CD14-positive monocyte (primary cell): ENCODE data around the gene GLDC. TPM values are rescaled to one million over a fixed set of nuclear protein-coding genes. Genes with fewer than 3 reads are reported as not detected.

ENCODE experiments used
- DNase-seq, 3 donors: peaks; one replicate each; pipeline ENCODE4 v3.0.0-alpha.2; 2011 to 2022
- H2AFZ ChIP-seq: 2 replicates; pipeline ENCODE4 v1.6.0; 2012; ENCODE audit warnings: mild to moderate bottlenecking, low read depth, low read length, inconsistent platforms; ENCODE audit not compliant: insufficient read depth, poor library complexity, severe bottlenecking
- H3K27ac ChIP-seq, 2 donors: 1 replicate in 1 of 2; 2 replicates in 1 of 2; pipeline ENCODE4 v1.5.1; 2012 to 2013; ENCODE audit warnings: low read length in 2 of 2, control low read depth in 1 of 2, inconsistent platforms in 1 of 2, low read depth in 1 of 2, mild to moderate bottlenecking in 1 of 2
- H3K27me3 ChIP-seq, 2 donors: one replicate each; pipeline versions ENCODE4 v1.6.0 to v1.6.1; 2011 to 2013; ENCODE audit warnings: low read length in 2 of 2; ENCODE audit not compliant: control insufficient read depth in 2 of 2, insufficient read depth in 2 of 2
- H3K36me3 ChIP-seq, 2 donors: replicated peaks in 1 of 2; 1 replicate in 1 of 2; 2 replicates in 1 of 2; pipeline versions ENCODE4 v1.5.1 to v1.6.1; 2012 to 2013; ENCODE audit warnings: low read length in 2 of 2, control low read depth in 1 of 2, inconsistent platforms in 1 of 2, mild to moderate bottlenecking in 1 of 2; ENCODE audit not compliant: insufficient read depth in 2 of 2, control insufficient read depth in 1 of 2
- H3K4me1 ChIP-seq, 2 donors: 1 replicate in 1 of 2; 2 replicates in 1 of 2; pipeline versions ENCODE4 v1.5.1 to v1.6.1; 2012 to 2013; ENCODE audit warnings: low read length in 2 of 2, control low read depth in 1 of 2, inconsistent platforms in 1 of 2, mild to moderate bottlenecking in 1 of 2, moderate library complexity in 1 of 2; ENCODE audit not compliant: insufficient read depth in 2 of 2, control insufficient read depth in 1 of 2
- H3K4me2 ChIP-seq: replicated peaks from 2 replicates; pipeline ENCODE3; 2012; ENCODE audit warnings: low read length, moderate library complexity, mild to moderate bottlenecking; ENCODE audit not compliant: poor library complexity, severe bottlenecking; ENCODE audit errors: extremely low read depth
- H3K4me3 ChIP-seq, 3 experiments: fragments of 200-600 bp in 1 of 3; sonication (generic) in 1 of 3; replicated peaks in 1 of 3; 1 replicate in 2 of 3; 2 replicates in 1 of 3; pipeline ENCODE4 v1.5.1; 2011 to 2013; ENCODE audit warnings: low read length in 3 of 3, mild to moderate bottlenecking in 3 of 3, control low read depth in 2 of 3, low read depth in 2 of 3, inconsistent platforms in 1 of 3, moderate library complexity in 1 of 3
- H3K79me2 ChIP-seq: 2 replicates; pipeline ENCODE4 v1.6.0; 2012; ENCODE audit warnings: mild to moderate bottlenecking, control low read depth, inconsistent platforms, low read length, moderate library complexity; ENCODE audit not compliant: insufficient read depth
- H3K9ac ChIP-seq: 2 replicates; pipeline ENCODE4 v1.6.0; 2017; ENCODE audit warnings: low read length, mild to moderate bottlenecking; ENCODE audit not compliant: insufficient read depth, poor library complexity, severe bottlenecking
- H3K9me3 ChIP-seq, 2 donors: replicated peaks in 1 of 2; 1 replicate in 1 of 2; 2 replicates in 1 of 2; pipeline versions ENCODE4 v1.5.1 to v1.6.1; 2012 to 2013; ENCODE audit warnings: low read length in 2 of 2, control low read depth in 1 of 2; ENCODE audit not compliant: control insufficient read depth in 1 of 2, insufficient read depth in 1 of 2
- H4K20me1 ChIP-seq: 2 replicates; pipeline ENCODE4 v1.6.0; 2012; ENCODE audit warnings: mild to moderate bottlenecking, low read length, control low read depth, moderate library complexity; ENCODE audit not compliant: insufficient read depth
- H3K27ac Mint-ChIP-seq, 7 donors: one replicate each; pipeline ENCODE4 v1.8.0; 2020; ENCODE audit warnings: mild to moderate bottlenecking in 7 of 7, mixed read lengths in 7 of 7, moderate library complexity in 6 of 7, inconsistent platforms in 2 of 7
- H3K27me3 Mint-ChIP-seq, 3 donors: one replicate each; pipeline ENCODE4 v1.8.0; 2021 to 2022; ENCODE audit warnings: low read depth in 3 of 3, mild to moderate bottlenecking in 3 of 3, mixed read lengths in 3 of 3, moderate library complexity in 3 of 3, inconsistent platforms in 1 of 3
- H3K36me3 Mint-ChIP-seq, 2 donors: one replicate each; pipeline ENCODE4 v1.8.0; 2020; ENCODE audit warnings: mixed read lengths in 2 of 2, inconsistent platforms in 1 of 2, mild to moderate bottlenecking in 1 of 2
- H3K4me1 Mint-ChIP-seq: one replicate; pipeline ENCODE4 v1.8.0; 2020; ENCODE audit warnings: mild to moderate bottlenecking, mixed read lengths
- H3K4me3 Mint-ChIP-seq, 2 donors: one replicate each; pipeline ENCODE4 v1.8.0; 2020; ENCODE audit warnings: mild to moderate bottlenecking in 2 of 2, mixed read lengths in 2 of 2, moderate library complexity in 1 of 2
- H3K9me3 Mint-ChIP-seq, 7 donors: one replicate each; pipeline ENCODE4 v1.8.0; 2020 to 2022; ENCODE audit warnings: mixed read lengths in 7 of 7, mild to moderate bottlenecking in 6 of 7, moderate library complexity in 6 of 7, inconsistent platforms in 2 of 7
- CTCF ChIP-seq: fragments of 200-600 bp; IDR thresholded peaks from one replicate; pipeline ENCODE4 v1.8.0; 2022; ENCODE audit warnings: antibody characterized with exemption, mild to moderate bottlenecking
- WGBS: methylation state at CpG from one replicate; pipeline ENCODE4 v1.1.5; 2013; ENCODE audit warnings: missing lambda C conversion rate; ENCODE audit not compliant: insufficient coverage; 5-methylcytosine and 5-hydroxymethylcytosine counted together
- intact Hi-C, 2 donors: fragments of 100-400 bp; cut with micrococcal nuclease; formaldehyde crosslinking; loops; one replicate each; pipeline versions ENCODE4 v1.15.0 to v1.15.1; 2023
- polyA plus RNA-seq, 3 donors: library from polyadenylated mRNA; depleted of rRNA in 1 of 3; unstranded in 2 of 3; stranded (reverse) in 1 of 3; fragments of 300-500 nt in 2 of 3; fragments of >200 nt in 1 of 3; fragmentation: Illumina TruSeq in 2 of 3; gene quantifications; 1 replicate in 2 of 3; 2 replicates in 1 of 3; pipeline ENCODE4 v1.2.3, GENCODE V29; 2012 to 2021

GLDC gene
- polyA plus RNA-seq, 3 donors, result not detected

DNA sequence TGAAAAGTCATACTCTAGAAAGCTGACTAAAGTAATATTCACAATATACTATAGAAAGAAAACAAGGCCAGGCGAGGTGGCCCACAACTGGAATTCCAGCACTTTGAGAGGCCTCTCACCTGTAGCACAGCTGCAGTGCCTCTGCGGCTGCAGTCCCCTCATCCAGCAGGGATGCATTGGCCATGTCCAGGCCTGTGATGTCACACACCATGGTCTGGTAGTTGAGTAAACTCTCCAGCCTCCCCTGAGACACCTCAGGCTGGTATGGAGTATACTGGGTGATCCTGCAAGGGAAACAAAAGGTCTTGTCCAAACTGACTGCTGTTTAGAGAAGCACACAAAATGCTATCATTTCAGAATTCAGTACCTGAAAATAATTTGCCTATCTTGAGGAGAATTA lies 35.5 kb downstream of the GLDC start:
- DNase-seq, result no peak
- no peak overlapping the region for H3K4me2 ChIP-seq
- H3K36me3 ChIP-seq, result no peaks in the 10 kb centered on the region
- H3K79me2 ChIP-seq, result no peaks in the 10 kb centered on the region
- H3K27ac ChIP-seq, result no peak overlapping the region
- Mint-ChIP-seq H3K9me3 (peaks cover 0 to 3% (median 0%) of the 10 kb centered on the region in 7 donors), H3K4me1 (no peaks in the 10 kb centered on the region), H3K4me3 (no peak overlapping the region), H3K36me3 (no peaks in the 10 kb centered on the region), H3K27ac (no peak overlapping the region), H3K27me3 (peaks cover 3 to 10% (median 3%) of the 10 kb centered on the region in 3 donors)
- H3K4me1 ChIP-seq, result no peaks in the 10 kb centered on the region
- no peak overlapping the region for H2AFZ ChIP-seq
- H3K9me3 ChIP-seq, result no peaks in the 10 kb centered on the region
- no peak overlapping the region for H3K9ac ChIP-seq
- H3K27me3 ChIP-seq, result no peaks in the 10 kb centered on the region
- intact Hi-C loops, result no loop called here
- TF ChIP-seq CTCF, result no peak
- H4K20me1 ChIP-seq, result no peaks in the 10 kb centered on the region
- no peak overlapping the region for H3K4me3 ChIP-seq
- WGBS, result no CpG with 5 or more reads among the region's 2 CpGs

GRCh38 chr9:6609497-6610016 lies 36.0 kb downstream of the GLDC start:
- WGBS, result 91% methylated on average over 7 of the region's 11 CpGs
- intact Hi-C loops, result no loop called here
- Mint-ChIP-seq H3K27ac (no peak overlapping the region), H3K4me1 (no peaks in the 10 kb centered on the region), H3K9me3 (peaks cover 0 to 3% (median 0%) of the 10 kb centered on the region in 7 donors), H3K36me3 (no peaks in the 10 kb centered on the region), H3K4me3 (no peak overlapping the region), H3K27me3 (peaks cover 3 to 10% (median 3%) of the 10 kb centered on the region in 3 donors)
- no peaks in the 10 kb centered on the region for H3K79me2 ChIP-seq
- H3K36me3 ChIP-seq, result no peaks in the 10 kb centered on the region
- H2AFZ ChIP-seq, result no peak overlapping the region
- TF ChIP-seq CTCF, result no peak
- no peak overlapping the region for H3K9ac ChIP-seq
- no peaks in the 10 kb centered on the region for H3K27me3 ChIP-seq
- H3K4me2 ChIP-seq, result no peak overlapping the region
- H4K20me1 ChIP-seq, result no peaks in the 10 kb centered on the region
- no peaks in the 10 kb centered on the region for H3K9me3 ChIP-seq
- no peak for DNase-seq
- no peak overlapping the region for H3K27ac ChIP-seq
- H3K4me3 ChIP-seq, result no peak overlapping the region
- H3K4me1 ChIP-seq, result no peaks in the 10 kb centered on the region
